Measurements from ENCODE around the gene GGT7.

GGT7 gene

GRCh38 chr20:34806255-34806654 lies 66.4 kb downstream of the GGT7 start:
- peaks cover 23% of the 10 kb centered on the region for H3K4me1 Mint-ChIP-seq (ENCODE audit: low read depth)
- no peak overlapping the region for H3K4me3 Mint-ChIP-seq
- H3K36me3 Mint-ChIP-seq (ENCODE audit: low read depth), result peaks cover 23% of the 10 kb centered on the region
- H3K27me3 Mint-ChIP-seq, result no peaks in the 10 kb centered on the region
- no peak for DNase-seq
- no peaks in the 10 kb centered on the region for H3K9me3 Mint-ChIP-seq
- no peak overlapping the region for H3K27ac Mint-ChIP-seq

DNA sequence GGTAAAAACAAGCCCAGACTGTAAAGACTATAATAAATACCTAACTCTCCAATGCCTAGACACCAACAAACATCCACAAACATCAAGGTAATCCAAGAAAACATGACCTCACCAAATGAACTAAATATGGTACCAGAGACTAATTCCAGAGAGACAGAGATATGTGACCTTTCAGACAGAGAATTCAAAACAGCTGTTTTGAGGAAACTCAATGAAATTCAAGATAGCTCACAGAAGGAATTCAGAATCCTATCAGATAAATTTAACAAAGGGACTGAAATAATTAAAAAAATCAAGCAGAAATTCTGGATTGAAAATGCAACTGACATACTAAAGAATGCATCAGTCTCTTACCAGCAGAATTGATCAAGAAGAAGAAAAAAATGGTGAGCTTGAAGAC lies 73.8 kb downstream of the GGT7 start:
- no peaks in the 10 kb centered on the region for H3K27me3 Mint-ChIP-seq
- H3K9me3 Mint-ChIP-seq, result no peaks in the 10 kb centered on the region
- no peak for DNase-seq
- H3K4me1 Mint-ChIP-seq (ENCODE audit: low read depth), result peaks cover 54% of the 10 kb centered on the region
- no peak overlapping the region for H3K27ac Mint-ChIP-seq
- peaks cover 28% of the 10 kb centered on the region for H3K36me3 Mint-ChIP-seq (ENCODE audit: low read depth)
- H3K4me3 Mint-ChIP-seq, result no peak overlapping the region

DNA sequence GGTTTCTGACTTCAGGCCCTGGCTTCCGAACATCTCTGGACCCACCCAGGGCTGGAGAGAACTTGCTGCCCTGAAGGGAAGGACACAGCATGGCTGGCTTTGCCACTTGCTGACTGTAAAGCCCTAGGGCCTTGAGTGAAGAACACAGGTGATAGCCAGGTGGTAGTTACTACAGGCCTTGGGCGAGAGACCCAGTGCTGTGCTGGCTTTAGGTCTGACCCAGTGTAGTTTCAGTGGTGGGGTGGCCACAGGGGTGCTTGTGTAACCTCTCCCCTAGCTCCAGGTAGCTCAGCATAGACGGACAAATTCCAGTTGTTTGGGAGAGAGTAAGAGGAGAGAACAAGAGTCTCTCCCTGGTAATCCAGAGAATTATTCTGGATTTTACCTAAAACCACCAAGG lies 74.3 kb downstream of the GGT7 start:
- DNase-seq, result no peak
- H3K4me3 Mint-ChIP-seq, result no peak overlapping the region
- peaks cover 55% of the 10 kb centered on the region for H3K4me1 Mint-ChIP-seq (ENCODE audit: low read depth)
- peaks cover 27% of the 10 kb centered on the region for H3K36me3 Mint-ChIP-seq (ENCODE audit: low read depth)
- no peaks in the 10 kb centered on the region for H3K9me3 Mint-ChIP-seq
- no peaks in the 10 kb centered on the region for H3K27me3 Mint-ChIP-seq
- no peak overlapping the region for H3K27ac Mint-ChIP-seq

- H3K4me1 Mint-ChIP-seq (ENCODE audit: low read depth), result peaks cover 55% of the 10 kb centered on the region
- H3K9me3 Mint-ChIP-seq, result no peaks in the 10 kb centered on the region
Measured at GRCh38 chr20:34797012-34797995, 75.4 kb downstream of the GGT7 start.

More at GRCh38 chr20:34797012-34797995, 75.4 kb downstream of the GGT7 start:
- Mint-ChIP-seq H3K27me3 (no peaks in the 10 kb centered on the region), H3K36me3 (ENCODE audit: low read depth) (peaks cover 20% of the 10 kb centered on the region), H3K4me3 (no peak overlapping the region), H3K27ac (no peak overlapping the region)
- no peak for DNase-seq

Data from activated T-cell treated with anti-CD3 and anti-CD28 coated beads, Interleukin-2, amount 50 U/mL, for 24 hours (primary cell).